ENCODE measurements around the gene DMAC1. TPM values are rescaled to one million over a fixed set of nuclear protein-coding genes. Genes with fewer than 3 reads are reported as not detected.

DMAC1 gene
- total and polyA plus RNA-seq, 12 donors, result 22.1 to 172 (median 149) TPM

DNA sequence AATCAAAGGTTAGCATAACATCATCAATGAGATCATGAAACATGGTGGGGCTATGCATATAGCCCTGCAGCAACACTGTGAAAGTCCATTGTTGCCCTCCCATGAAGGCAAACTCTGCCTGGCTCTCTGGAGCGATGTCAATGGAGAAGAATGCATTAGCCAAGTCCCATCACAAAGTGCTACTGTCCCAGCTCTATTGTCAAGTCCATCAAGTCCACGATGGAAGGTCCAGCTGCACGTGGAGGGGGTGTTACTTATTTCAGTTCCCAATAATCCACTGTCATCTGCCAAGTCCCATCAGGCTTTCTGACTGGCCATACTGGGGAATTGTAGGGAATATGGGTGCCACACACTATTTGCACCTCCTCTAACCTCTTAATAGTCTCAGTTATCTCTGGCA lies 10.8 kb downstream of the DMAC1 start:
- H3K4me3 ChIP-seq, result no peak overlapping the region
- DNase-seq, result no peak
- ATAC-seq, result no peak
- no peak overlapping the region for H3K27ac ChIP-seq
- no peaks in the 10 kb centered on the region for H3K27me3 ChIP-seq
- TF ChIP-seq, protein P1, sequence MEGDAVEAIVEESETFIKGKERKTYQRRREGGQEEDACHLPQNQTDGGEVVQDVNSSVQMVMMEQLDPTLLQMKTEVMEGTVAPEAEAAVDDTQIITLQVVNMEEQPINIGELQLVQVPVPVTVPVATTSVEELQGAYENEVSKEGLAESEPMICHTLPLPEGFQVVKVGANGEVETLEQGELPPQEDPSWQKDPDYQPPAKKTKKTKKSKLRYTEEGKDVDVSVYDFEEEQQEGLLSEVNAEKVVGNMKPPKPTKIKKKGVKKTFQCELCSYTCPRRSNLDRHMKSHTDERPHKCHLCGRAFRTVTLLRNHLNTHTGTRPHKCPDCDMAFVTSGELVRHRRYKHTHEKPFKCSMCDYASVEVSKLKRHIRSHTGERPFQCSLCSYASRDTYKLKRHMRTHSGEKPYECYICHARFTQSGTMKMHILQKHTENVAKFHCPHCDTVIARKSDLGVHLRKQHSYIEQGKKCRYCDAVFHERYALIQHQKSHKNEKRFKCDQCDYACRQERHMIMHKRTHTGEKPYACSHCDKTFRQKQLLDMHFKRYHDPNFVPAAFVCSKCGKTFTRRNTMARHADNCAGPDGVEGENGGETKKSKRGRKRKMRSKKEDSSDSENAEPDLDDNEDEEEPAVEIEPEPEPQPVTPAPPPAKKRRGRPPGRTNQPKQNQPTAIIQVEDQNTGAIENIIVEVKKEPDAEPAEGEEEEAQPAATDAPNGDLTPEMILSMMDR (IDR thresholded peaks at IDR 0.05), result no peak
- intact Hi-C loops (cut with DNase I), result no loop called here
- H3K4me1 ChIP-seq, result peaks cover 0 to 4% (median 0%) of the 10 kb centered on the region in 9 donors
- H3K9me3 ChIP-seq, result no peaks in the 10 kb centered on the region
- H3K36me3 ChIP-seq, result peaks cover 0 to 23% (median 0%) of the 10 kb centered on the region in 9 donors
- WGBS, 2 donors, result 91 to 96% methylated on average over 3 of the region's 3 CpGs

DNA sequence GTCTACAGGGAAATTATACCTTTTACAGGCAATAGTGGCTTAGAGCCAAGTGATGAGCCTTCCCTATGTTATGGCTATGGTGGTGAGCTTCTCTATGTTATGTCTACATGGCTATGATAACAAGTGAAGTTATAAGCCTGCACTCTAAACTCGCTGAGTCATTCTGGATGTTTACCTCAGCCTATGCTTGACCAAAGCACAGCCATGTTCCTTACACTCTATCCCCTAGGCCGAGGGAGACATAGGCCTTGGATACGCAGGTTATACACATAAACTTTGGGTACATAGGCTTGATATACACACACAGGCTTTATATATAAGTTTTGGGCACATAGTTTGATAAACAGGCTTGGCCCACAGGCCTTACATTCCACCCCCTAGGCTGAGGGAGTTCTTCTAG lies 13.8 kb downstream of the DMAC1 start:
- Histone ChIP-seq H3K27me3 (no peaks in the 10 kb centered on the region), H3K36me3 (no peaks in the 10 kb centered on the region), H3K4me1 (peaks cover 0 to 4% (median 0%) of the 10 kb centered on the region in 9 donors), H3K4me3 (no peak overlapping the region), H3K27ac (no peak overlapping the region), H3K9me3 (no peaks in the 10 kb centered on the region)
- ATAC-seq, result no peak
- TF ChIP-seq, protein P1 (IDR thresholded peaks at IDR 0.05), result no peak
- DNase-seq, result no peak
- WGBS, 2 donors, result 79 to 87% methylated on average over 3 of the region's 3 CpGs
- intact Hi-C loops (cut with DNase I), result no loop called here

DNA sequence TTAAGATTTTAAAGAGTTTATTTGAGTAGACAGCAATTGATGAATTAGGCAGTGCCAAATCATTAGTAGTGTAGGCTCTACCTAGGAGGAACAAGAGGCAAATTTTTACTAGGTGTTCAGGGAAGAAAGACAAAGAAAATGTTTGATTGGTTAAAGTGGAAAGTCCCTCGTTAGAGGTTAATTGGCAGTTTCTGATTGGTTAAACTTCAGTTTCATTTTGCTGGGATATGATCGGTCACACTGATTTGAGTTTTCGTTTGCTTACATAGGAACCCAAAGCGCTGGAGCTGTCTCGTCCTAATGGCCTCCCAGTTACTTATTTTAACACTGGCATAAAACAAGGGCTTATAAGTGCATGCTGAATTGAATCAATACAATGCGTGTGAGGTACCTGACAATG lies 15.1 kb downstream of the DMAC1 start:
- no peak for DNase-seq
- Histone ChIP-seq H3K27ac (no peak overlapping the region), H3K27me3 (no peaks in the 10 kb centered on the region), H3K4me3 (no peak overlapping the region), H3K4me1 (peaks cover 0 to 8% (median 0%) of the 10 kb centered on the region in 9 donors), H3K9me3 (no peaks in the 10 kb centered on the region), H3K36me3 (no peaks in the 10 kb centered on the region)
- TF ChIP-seq, protein P1 (IDR thresholded peaks at IDR 0.05), result no peak
- intact Hi-C loops (cut with DNase I), result no loop called here
- 85 to 91% methylated on average over 6 of the region's 6 CpGs for WGBS, 2 donors
- ATAC-seq, result no peak

DNA sequence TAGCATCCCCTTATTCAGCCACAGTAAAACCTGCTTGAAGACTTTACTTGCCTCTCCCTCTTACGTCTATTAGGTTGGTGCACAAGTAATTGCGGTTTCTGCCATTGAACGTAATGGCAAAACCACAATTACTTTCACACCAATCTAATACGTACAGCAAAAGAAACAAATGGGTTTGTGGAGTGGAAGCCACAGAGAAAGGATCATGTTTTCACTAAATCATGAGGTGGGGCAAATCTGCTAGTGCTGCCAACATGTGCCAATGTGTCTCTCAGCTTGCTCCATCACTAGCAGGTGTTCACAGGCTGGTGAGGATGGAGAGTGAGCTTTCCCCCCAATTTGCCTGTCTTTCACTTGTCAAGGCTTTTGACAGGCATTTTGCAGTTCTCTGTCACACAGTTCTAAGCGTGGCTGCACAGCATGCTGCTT lies 15.9 kb downstream of the DMAC1 start:
- H3K27ac ChIP-seq, result no peak overlapping the region
- peaks cover 0 to 8% (median 0%) of the 10 kb centered on the region in 9 donors for H3K4me1 ChIP-seq
- H3K27me3 ChIP-seq, result no peaks in the 10 kb centered on the region
- DNase-seq, result no peak
- H3K36me3 ChIP-seq, result no peaks in the 10 kb centered on the region
- WGBS, 2 donors, result 92% methylated on average over 5 of the region's 5 CpGs
- ATAC-seq, result no peak
- intact Hi-C loops (cut with DNase I), result no loop called here
- H3K9me3 ChIP-seq, result no peaks in the 10 kb centered on the region
- no peak overlapping the region for H3K4me3 ChIP-seq
- TF ChIP-seq, protein P1 (IDR thresholded peaks at IDR 0.05), result no peak
